ENCODE data around the gene AK8.

GRCh38 chr9:132753593-132753880 lies 124.5 kb downstream of the AK8 start:
- TF ChIP-seq BHLHE40 (IDR thresholded peaks at IDR 0.05; ENCODE audit: borderline replicate concordance) (no peak), SP1 (IDR thresholded peaks at IDR 0.05) (no peak), SUZ12 (IDR thresholded peaks at IDR 0.05) (no peak), TARDBP (IDR thresholded peaks at IDR 0.05) (no peak), HDGF (IDR thresholded peaks at IDR 0.05; ENCODE audit: borderline replicate concordance) (no peak), ARNT (IDR thresholded peaks at IDR 0.05) (no peak), PKNOX1 (IDR thresholded peaks at IDR 0.05) (no peak)
